Caco-2 (cell line): ENCODE measurements around the gene ZNF441. TPM values are rescaled to one million over a fixed set of nuclear protein-coding genes. Genes with fewer than 3 reads are reported as not detected.

Experiments
- BruUV-seq: library from RNA; stranded (reverse); fragments of 400-500 nt; replicated peaks from 2 replicates; lab custom pipeline; 2021; lab: Mats Ljungman, UMichigan
- CTCF ChIA-PET: fragments of 300-600 bp; sonication (Branson Sonifier 250); formaldehyde crosslinking; loops from one replicate; lab custom pipeline; 2022; ENCODE audit warnings: antibody characterized with exemption; lab: Charles Lee
- POLR2A ChIA-PET: fragments of 300-600 bp; sonication (Branson Sonifier 250); formaldehyde crosslinking; loops from one replicate; lab custom pipeline; 2022; ENCODE audit warnings: antibody characterized with exemption; lab: Charles Lee
- DNase-seq, 2 experiments: peaks; one replicate each; pipeline versions ENCODE4 v3.0.0 to v3.0.0-alpha.2; 2020 to 2022
- H3K27me3 ChIP-seq: replicated peaks from 2 replicates; pipeline ENCODE4 v1.6.0; 2011; ENCODE audit warnings: low read length; ENCODE audit not compliant: control insufficient read depth, insufficient read depth
- H3K36me3 ChIP-seq: 2 replicates; pipeline ENCODE4 v1.5.1; 2011; ENCODE audit warnings: low read length; ENCODE audit not compliant: control insufficient read depth, insufficient read depth
- H3K4me1 ChIP-seq: fragments of 250-450 bp; sonication (Bioruptor Pico); 2 replicates; pipeline ENCODE4 v1.5.1; 2020; ENCODE audit warnings: mild to moderate bottlenecking
- H3K4me3 ChIP-seq: 2 replicates; pipeline ENCODE4 v1.5.1; 2011; ENCODE audit warnings: low read depth, mild to moderate bottlenecking, control low read depth, low read length
- H3K9me3 ChIP-seq: fragments of 250-450 bp; sonication (Bioruptor Pico); 2 replicates; pipeline ENCODE4 v1.5.1; 2020; ENCODE audit warnings: mild to moderate bottlenecking, moderate library complexity
- H3K27ac Mint-ChIP-seq: one replicate; pipeline ENCODE4 v1.8.0; 2022; ENCODE audit warnings: mixed read lengths; ENCODE audit not compliant: unreplicated experiment
- H3K27me3 Mint-ChIP-seq: one replicate; pipeline ENCODE4 v1.8.0; 2022; ENCODE audit warnings: mixed read lengths; ENCODE audit not compliant: insufficient read depth, unreplicated experiment
- H3K36me3 Mint-ChIP-seq: one replicate; pipeline ENCODE4 v1.8.0; 2022; ENCODE audit warnings: mild to moderate bottlenecking, mixed read lengths; ENCODE audit not compliant: insufficient read depth, unreplicated experiment
- H3K4me1 Mint-ChIP-seq: one replicate; pipeline ENCODE4 v1.8.0; 2022; ENCODE audit warnings: low read depth, mixed read lengths; ENCODE audit not compliant: unreplicated experiment
- H3K4me3 Mint-ChIP-seq: one replicate; pipeline ENCODE4 v1.8.0; 2022; ENCODE audit warnings: mild to moderate bottlenecking, moderate library complexity, mixed read lengths; ENCODE audit not compliant: unreplicated experiment
- H3K9me3 Mint-ChIP-seq: one replicate; pipeline ENCODE4 v1.8.0; 2022; ENCODE audit warnings: mixed read lengths; ENCODE audit not compliant: unreplicated experiment
- CTCF ChIP-seq, 2 experiments: fragments of 200-600 bp in 1 of 2; IDR thresholded peaks; 1 replicate in 1 of 2; 2 replicates in 1 of 2; pipeline versions ENCODE4 v1.5.1 to v1.8.0; 2011 to 2022; ENCODE audit warnings: antibody characterized with exemption in 1 of 2, control low read depth in 1 of 2, inconsistent platforms in 1 of 2, low read depth in 1 of 2, low read length in 1 of 2, mild to moderate bottlenecking in 1 of 2, moderate library complexity in 1 of 2; ENCODE audit not compliant: insufficient read depth in 1 of 2, severe bottlenecking in 1 of 2, unreplicated experiment in 1 of 2
- intact Hi-C: fragments of 100-400 bp; cut with micrococcal nuclease; formaldehyde crosslinking; loops from one replicate; pipeline ENCODE4 v1.10.0; 2022; ENCODE audit not compliant: unreplicated experiment
- total RNA-seq: library from RNA; stranded (reverse); gene quantifications from 2 replicates; pipeline ENCODE4 v1.2.3, GENCODE V29; 2022

The ZNF441 gene
- total RNA-seq, 1 experiment from 2014 or later, result 4.4 TPM

GRCh38 chr19:11752244-11752736 is 14.5 kb upstream of the ZNF441 start:
- intact Hi-C loops, result no loop called here
- H3K9me3 Mint-ChIP-seq, result peaks cover 44% of the 10 kb centered on the region
- H3K27ac Mint-ChIP-seq, result no peak overlapping the region

GRCh38 chr19:11754663-11755062 is 12.1 kb upstream of the ZNF441 start:
- no TSS peak for BruUV-seq
- DNase-seq, result no peak
- no peaks in the 10 kb centered on the region for H3K36me3 ChIP-seq

More at GRCh38 chr19:11752244-11752736, 14.5 kb upstream of the ZNF441 start:
- no peaks in the 10 kb centered on the region for H3K27me3 ChIP-seq
- CTCF ChIA-PET, result no interaction called here
- Mint-ChIP-seq H3K36me3 (no peaks in the 10 kb centered on the region), H3K27me3 (peaks cover 2% of the 10 kb centered on the region), H3K4me1 (no peaks in the 10 kb centered on the region), H3K4me3 (no peak overlapping the region)
- H3K4me3 ChIP-seq, result no peak overlapping the region
- TF ChIP-seq CTCF (IDR thresholded peaks at IDR 0.05; ENCODE audit: insufficient read depth in 1 of 2, low read depth in 1 of 2, low read length in 1 of 2, severe bottlenecking in 1 of 2, unreplicated experiment in 1 of 2), result no peak
- POLR2A ChIA-PET, result no interaction called here
- DNase-seq, result no peak
- H3K4me1 ChIP-seq, result no peaks in the 10 kb centered on the region
- peaks cover 19% of the 10 kb centered on the region; the same call in 1 of the 2 replicates for H3K9me3 ChIP-seq
- no TSS peak for BruUV-seq
- H3K36me3 ChIP-seq, result no peaks in the 10 kb centered on the region

GRCh38 chr19:11756965-11757364 is 9.8 kb upstream of the ZNF441 start:
- Mint-ChIP-seq H3K27ac (no peak overlapping the region), H3K4me1 (no peaks in the 10 kb centered on the region), H3K36me3 (no peaks in the 10 kb centered on the region), H3K9me3 (peaks cover 26% of the 10 kb centered on the region), H3K27me3 (peaks cover 2% of the 10 kb centered on the region), H3K4me3 (no peak overlapping the region)
- intact Hi-C loops, result no loop called here
- POLR2A ChIA-PET, result no interaction called here
- H3K36me3 ChIP-seq, result no peaks in the 10 kb centered on the region
- H3K4me3 ChIP-seq, result no peak overlapping the region
- peaks cover 7% of the 10 kb centered on the region; the same call in 1 of the 2 replicates for H3K9me3 ChIP-seq
- no peak for DNase-seq
- no peaks in the 10 kb centered on the region for H3K27me3 ChIP-seq
- BruUV-seq, result no TSS peak
- no peaks in the 10 kb centered on the region for H3K4me1 ChIP-seq
- no peak for TF ChIP-seq CTCF (IDR thresholded peaks at IDR 0.05; ENCODE audit: insufficient read depth in 1 of 2, low read depth in 1 of 2, low read length in 1 of 2, severe bottlenecking in 1 of 2, unreplicated experiment in 1 of 2)
- CTCF ChIA-PET, result no interaction called here

More at GRCh38 chr19:11754663-11755062, 12.1 kb upstream of the ZNF441 start:
- Mint-ChIP-seq H3K4me3 (no peak overlapping the region), H3K27ac (no peak overlapping the region), H3K4me1 (no peaks in the 10 kb centered on the region), H3K36me3 (no peaks in the 10 kb centered on the region), H3K27me3 (peaks cover 2% of the 10 kb centered on the region), H3K9me3 (peaks cover 41% of the 10 kb centered on the region)
- no peaks in the 10 kb centered on the region for H3K4me1 ChIP-seq
- intact Hi-C loops, result no loop called here
- H3K4me3 ChIP-seq, result no peak overlapping the region
- ChIA-PET POLR2A (no interaction called here), CTCF (no interaction called here)
- peaks cover 15% of the 10 kb centered on the region; the same call in 1 of the 2 replicates for H3K9me3 ChIP-seq
- no peak for TF ChIP-seq CTCF (IDR thresholded peaks at IDR 0.05; ENCODE audit: insufficient read depth in 1 of 2, low read depth in 1 of 2, low read length in 1 of 2, severe bottlenecking in 1 of 2, unreplicated experiment in 1 of 2)
- H3K27me3 ChIP-seq, result no peaks in the 10 kb centered on the region
